Esophagus muscularis mucosa (tissue), 4 donors: ENCODE measurements around the gene SLC12A7.

Experiments used
- CTCF ChIP-seq, 3 experiments: fragments of 200-600 bp in 2 of 3; fragments of 450-650 bp in 1 of 3; sonication (generic) in 2 of 3; IDR thresholded peaks; one replicate each; pipeline ENCODE4 v1.5.1; 2017 to 2019; ENCODE audit warnings: antibody characterized with exemption in 3 of 3, mild to moderate bottlenecking in 2 of 3, moderate library complexity in 1 of 3
- EP300 ChIP-seq: sonication (generic); formaldehyde crosslinking; IDR thresholded peaks from one replicate; pipeline ENCODE4 v1.6.1; 2017; ENCODE audit warnings: antibody characterized with exemption
- POLR2A ChIP-seq: fragments of 450-650 bp; IDR thresholded peaks from one replicate; pipeline ENCODE4 v1.6.1; 2017; ENCODE audit warnings: antibody characterized with exemption, moderate library complexity, mild to moderate bottlenecking, low read depth
- POLR2AphosphoS5 ChIP-seq, 2 donors: sonication (generic); formaldehyde crosslinking; IDR thresholded peaks; one replicate each; pipeline ENCODE4 v1.6.1; 2017; ENCODE audit warnings: antibody characterized with exemption in 2 of 2

GRCh38 chr5:1100664-1101574, 10.9 kb downstream of the SLC12A7 start:
- TF ChIP-seq POLR2AphosphoS5 (IDR thresholded peaks at IDR 0.05) (no peak), CTCF (IDR thresholded peaks at IDR 0.05) (no peak), POLR2A (no peak), EP300 (no peak)
